Superior temporal gyrus (tissue), 1 donor: ENCODE measurements around the gene INCA1.

ENCODE experiments used
- DNase-seq: peaks from one replicate; pipeline ENCODE4 v3.0.0-alpha.2; 2016; ENCODE audit errors: extremely low spot score

The INCA1 gene

DNA sequence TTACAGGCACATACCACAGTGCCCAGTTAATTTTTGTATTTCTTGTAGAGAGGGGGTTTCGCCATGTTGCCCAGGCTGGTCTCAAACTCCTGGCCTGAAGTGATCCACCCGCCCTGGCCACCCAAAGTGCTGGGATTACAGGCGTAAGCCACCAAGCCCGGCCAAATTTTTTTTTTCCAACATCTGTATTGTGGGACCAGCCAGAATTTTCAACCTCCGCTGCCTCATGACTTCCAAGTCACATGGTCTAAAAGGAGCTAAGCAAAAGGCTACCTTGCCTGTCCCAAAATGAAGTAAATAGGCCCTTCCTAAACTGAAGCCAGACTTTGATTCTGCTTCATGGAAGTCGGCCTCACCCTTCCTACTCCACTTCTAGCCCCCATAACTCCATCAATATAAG is 25.5 kb downstream of the INCA1 start:
- DNase-seq: no peak

- DNase-seq: no peak
Measured at GRCh38 chr17:4970273-4970672, 27.0 kb downstream of the INCA1 start.

- no peak for DNase-seq
Measured at GRCh38 chr17:4969551-4970173, 27.7 kb downstream of the INCA1 start.

DNA sequence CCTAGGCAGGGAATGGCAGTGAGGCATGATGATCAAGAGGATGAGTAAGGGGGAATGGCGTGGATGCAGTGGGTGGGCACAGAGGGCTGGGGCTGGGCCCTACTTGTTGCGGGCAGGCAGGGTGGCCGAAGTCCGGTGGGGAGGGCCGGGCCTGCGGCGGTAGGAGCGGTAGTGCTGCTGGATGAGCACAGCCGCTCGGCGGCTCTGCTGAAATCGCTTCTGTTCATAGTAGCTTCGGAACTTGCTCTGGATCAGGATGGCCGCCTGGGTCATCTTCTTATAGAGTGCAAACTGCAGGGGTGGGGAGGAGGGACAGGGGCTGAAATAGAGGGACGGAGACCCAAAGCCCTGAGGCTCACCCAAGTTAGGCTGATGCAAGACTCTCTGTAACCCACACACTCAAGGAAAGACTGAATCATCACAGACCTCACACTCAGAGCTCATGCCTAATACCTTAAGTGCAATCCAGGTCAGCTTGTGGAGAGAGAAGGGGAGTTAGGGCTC is 28.2 kb downstream of the INCA1 start:
- no peak for DNase-seq

- no peak for DNase-seq
Measured at GRCh38 chr17:4968486-4969046, 28.8 kb downstream of the INCA1 start.

DNA sequence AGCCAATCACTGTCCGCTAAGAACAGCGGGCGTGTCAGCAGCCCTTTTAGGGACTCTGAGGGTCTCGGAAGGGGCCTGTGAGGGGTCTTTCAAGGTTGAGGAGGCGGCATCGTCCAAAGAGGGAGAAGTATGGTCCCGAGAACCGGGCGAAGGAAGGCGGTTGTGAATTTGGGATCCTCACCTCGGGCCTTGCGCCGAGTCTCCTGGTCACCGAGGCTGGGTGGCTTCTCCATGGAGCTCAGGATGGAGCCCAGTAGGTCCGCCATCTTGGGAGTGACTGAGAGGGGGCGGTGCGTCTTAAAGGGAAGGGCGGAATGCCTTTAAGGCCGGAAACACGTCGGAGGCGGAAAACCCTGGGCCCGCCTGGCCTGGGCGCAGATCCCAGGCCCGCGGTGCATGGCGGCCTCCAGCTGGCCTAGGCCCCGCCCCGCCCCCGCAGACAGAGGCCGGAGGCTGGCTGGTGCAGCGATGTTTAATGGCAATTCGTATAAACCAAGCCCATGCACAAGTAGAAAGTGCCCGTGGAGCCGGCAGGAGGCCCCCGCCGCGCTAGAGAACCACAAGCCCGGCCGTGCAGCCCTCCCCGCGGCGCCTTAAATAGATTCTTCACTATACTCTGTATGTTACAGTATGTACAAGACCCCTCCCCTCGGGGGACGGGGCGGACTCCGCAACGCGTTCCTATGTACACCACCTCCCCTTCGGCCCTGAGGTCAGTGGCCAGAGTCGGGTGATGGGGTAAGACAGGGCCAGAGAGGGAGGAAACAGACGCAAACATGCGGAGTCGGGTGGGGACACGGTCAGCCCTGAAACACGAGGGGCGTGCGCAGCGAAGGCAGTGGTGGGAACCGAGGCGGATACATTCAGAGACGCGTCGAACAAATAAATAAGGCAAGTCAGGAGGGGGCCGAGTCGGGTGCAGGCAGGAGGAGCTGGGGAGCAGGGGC is 29.5 kb downstream of the INCA1 start, which contains the start of gene SPAG7:
TSS of gene SPAG7 (minus strand) at position 279 of the 947 bp plus-strand sequence. CDS start at position 266, 13 bp downstream.
- DNase-seq: peak; percentile 99

- DNase-seq: peak; percentile 99
Measured at GRCh38 chr17:4966844-4967538, 30.3 kb downstream of the INCA1 start.

DNA sequence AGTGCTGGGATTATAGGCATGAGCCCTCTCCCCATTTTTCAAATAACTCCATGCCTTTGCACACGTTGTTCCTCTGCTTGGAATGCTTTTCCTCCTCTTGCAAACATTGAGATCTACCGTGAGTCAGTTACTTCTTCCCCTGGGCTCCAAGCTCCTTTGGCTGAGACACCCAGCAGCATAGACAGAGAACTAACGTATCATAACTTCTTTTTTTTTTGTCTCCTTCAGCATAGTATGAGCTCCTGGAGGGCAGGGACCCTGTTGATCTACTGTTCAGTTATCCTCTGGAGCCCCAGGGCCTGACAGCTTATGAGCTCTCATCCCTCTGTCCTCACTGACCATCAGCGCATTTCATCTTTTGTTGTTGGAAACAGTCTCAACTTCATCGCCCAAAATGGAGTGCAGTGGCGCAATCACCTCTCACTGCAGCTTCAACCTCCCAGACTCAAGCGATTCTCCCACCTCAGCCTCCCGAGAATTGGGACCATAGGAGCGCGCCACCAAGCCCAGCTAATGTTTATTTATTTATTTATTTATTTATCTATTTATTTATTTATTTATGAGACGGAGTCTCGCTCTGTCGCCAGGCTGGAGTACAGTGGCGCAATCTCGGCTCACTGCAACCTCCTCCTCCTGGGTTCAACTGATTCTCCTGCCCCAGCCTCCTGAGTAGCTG is 31.9 kb downstream of the INCA1 start:
- no peak for DNase-seq

GRCh38 chr17:4960279-4960922 is 36.9 kb downstream of the INCA1 start:
- no peak for DNase-seq

DNA sequence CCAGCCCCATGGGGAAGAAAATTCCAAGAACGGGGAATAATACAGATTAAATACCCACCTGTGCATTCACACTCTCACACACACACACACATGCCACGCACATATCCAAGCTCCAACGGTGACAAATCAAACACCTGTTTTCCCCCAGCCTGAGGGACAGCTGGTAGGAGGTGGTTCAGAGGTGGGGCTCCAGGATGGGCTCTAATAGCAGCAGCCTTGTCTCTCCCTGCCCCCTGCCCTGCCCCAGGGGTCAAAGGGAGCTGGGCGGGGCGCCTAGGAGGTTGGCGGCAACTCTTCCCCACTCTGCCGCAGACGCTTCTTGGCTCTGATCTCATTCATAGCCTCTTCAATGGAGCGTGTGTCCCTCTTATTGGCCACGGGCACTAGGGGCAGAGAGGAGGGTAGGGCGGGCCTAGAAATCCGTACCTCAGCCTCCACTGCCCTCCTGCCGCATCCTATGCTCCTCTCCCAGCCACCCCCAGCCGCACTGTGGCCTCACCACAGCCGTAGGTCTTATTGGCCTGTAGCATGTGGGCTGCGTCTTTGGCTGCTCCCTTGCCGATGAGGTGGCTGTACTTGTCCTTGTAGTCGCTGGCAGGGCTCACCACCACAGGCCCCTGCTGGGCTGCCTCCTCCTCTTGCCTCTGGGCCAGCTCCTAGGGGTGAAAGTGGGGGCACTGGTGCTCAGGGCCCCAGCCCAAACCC is 37.9 kb downstream of the INCA1 start:
- no peak for DNase-seq

- DNase-seq: no peak
Measured at GRCh38 chr17:4958102-4958501, 39.2 kb downstream of the INCA1 start.

GRCh38 chr17:4956493-4957061 is 40.7 kb downstream of the INCA1 start:
- DNase-seq: no peak

DNA sequence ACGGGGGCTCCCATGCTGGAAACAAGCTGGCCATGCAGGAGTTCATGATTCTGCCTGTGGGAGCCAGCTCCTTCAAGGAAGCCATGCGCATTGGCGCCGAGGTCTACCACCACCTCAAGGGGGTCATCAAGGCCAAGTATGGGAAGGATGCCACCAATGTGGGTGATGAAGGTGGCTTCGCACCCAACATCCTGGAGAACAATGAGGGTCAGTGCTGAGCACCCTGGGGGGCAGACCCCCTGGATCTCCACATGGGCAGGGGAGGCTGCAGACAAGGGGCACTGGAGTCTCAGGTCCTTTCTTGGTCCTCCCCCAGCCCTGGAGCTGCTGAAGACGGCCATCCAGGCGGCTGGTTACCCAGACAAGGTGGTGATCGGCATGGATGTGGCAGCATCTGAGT is 42.2 kb downstream of the INCA1 start:
- DNase-seq: no peak

GRCh38 chr17:4953451-4953961 is 43.8 kb downstream of the INCA1 start:
- DNase-seq: no peak

DNA sequence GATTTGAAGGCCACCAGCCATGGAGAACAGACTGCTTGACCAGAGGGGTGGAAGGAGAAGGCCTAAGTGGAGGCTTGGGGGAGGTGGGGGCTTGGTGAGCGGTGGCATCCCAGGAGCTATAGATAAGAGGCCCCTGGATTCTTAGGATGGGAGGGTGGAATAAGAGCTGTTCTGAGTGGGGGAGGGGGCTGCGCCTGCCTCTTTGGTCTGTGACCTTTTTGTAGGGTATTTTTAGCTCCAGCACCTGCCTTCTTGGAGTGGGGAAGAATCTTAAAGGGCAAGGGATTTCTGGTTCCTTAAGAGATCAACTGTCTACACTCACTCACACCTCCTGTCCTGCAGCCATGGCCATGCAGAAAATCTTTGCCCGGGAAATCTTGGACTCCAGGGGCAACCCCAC is 45.8 kb downstream of the INCA1 start:
- DNase-seq: no peak

DNA sequence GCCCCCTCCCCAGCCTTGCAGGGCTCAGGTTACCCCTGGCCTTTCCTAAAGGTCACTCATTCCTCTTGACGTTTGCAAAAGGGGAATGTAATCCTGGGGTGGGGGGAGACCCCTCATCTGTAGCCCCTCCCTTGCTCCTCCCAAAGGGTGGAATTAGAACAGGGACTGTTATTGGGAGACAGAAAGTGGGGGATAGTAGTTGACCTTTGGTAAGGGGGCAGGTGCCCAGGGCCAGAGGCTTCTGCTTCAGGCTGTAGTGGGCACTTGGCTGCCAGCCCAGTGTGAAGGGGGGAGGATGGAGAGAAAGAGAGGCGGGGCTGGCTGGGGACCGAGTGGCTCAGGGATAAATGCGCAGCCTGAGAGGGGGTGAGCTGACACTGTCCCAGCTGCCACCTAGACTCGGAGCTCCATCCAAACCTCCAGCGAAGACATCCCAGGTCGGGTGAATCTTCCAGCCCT is 46.5 kb downstream of the INCA1 start, which contains the start of gene ENO3:
TSS of gene ENO3 (plus strand) at position 374 of the 459 bp plus-strand sequence. CDS start 711 bp downstream, outside the sequence.
- DNase-seq: no peak

- DNase-seq: no peak
Measured at GRCh38 chr17:4950075-4950745, 47.1 kb downstream of the INCA1 start.

GRCh38 chr17:4949321-4950074 is 47.8 kb downstream of the INCA1 start:
- DNase-seq: no peak
